Measurements from ENCODE around the gene SCYGR7.

DNA sequence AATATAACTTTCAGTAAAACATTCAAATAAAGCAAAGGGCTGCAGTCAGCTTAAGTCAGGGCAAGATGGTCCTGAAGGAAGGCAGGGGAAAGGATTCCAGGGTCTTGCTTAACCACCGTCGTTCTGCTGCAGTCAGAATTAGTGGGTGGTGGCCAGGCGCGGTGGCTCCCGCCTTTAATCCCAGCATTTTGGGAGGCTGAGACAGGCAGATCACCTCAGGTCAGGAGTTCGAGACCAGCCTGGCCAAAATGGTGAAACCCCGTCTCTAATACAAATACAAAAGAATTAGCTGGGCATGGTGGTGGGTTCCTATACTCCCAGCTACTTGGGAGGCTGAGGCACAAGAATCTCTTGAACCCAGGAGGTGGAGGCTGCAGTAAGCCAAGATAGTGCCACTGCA is 17.1 kb upstream of the SCYGR7 start:
- TF ChIP-seq, protein P1, sequence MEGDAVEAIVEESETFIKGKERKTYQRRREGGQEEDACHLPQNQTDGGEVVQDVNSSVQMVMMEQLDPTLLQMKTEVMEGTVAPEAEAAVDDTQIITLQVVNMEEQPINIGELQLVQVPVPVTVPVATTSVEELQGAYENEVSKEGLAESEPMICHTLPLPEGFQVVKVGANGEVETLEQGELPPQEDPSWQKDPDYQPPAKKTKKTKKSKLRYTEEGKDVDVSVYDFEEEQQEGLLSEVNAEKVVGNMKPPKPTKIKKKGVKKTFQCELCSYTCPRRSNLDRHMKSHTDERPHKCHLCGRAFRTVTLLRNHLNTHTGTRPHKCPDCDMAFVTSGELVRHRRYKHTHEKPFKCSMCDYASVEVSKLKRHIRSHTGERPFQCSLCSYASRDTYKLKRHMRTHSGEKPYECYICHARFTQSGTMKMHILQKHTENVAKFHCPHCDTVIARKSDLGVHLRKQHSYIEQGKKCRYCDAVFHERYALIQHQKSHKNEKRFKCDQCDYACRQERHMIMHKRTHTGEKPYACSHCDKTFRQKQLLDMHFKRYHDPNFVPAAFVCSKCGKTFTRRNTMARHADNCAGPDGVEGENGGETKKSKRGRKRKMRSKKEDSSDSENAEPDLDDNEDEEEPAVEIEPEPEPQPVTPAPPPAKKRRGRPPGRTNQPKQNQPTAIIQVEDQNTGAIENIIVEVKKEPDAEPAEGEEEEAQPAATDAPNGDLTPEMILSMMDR (IDR thresholded peaks at IDR 0.05): no peak
- TF ChIP-seq POLR2A (IDR thresholded peaks at IDR 0.05) (no peak), EP300 (IDR thresholded peaks at IDR 0.05) (no peak), POLR2AphosphoS5 (IDR thresholded peaks at IDR 0.05) (no peak)

Measured in gastroesophageal sphincter (tissue), 3 donors.